Esophagus (tissue), 2 donors: ENCODE results near the gene DDX27. TPM values are rescaled to one million over a fixed set of nuclear protein-coding genes. Genes with fewer than 3 reads are reported as not detected.

Experiments
- H3K27ac ChIP-seq, 2 donors: one replicate each; pipeline ENCODE4 v1.5.1; 2013; ENCODE audit warnings: low read depth in 2 of 2, mild to moderate bottlenecking in 2 of 2, inconsistent platforms in 1 of 2, low read length in 1 of 2, moderate library complexity in 1 of 2
- H3K27me3 ChIP-seq, 2 donors: one replicate each; pipeline ENCODE4 v1.6.1; 2013; ENCODE audit warnings: low read length in 2 of 2, control low read depth in 1 of 2, mild to moderate bottlenecking in 1 of 2; ENCODE audit not compliant: insufficient read depth in 2 of 2, control insufficient read depth in 1 of 2
- H3K36me3 ChIP-seq, 2 donors: one replicate each; pipeline ENCODE4 v1.6.1; 2013; ENCODE audit warnings: low read length in 1 of 2; ENCODE audit not compliant: control insufficient read depth in 2 of 2, insufficient read depth in 2 of 2
- H3K4me1 ChIP-seq, 2 donors: one replicate each; pipeline ENCODE4 v1.6.1; 2013; ENCODE audit warnings: low read length in 1 of 2; ENCODE audit not compliant: control insufficient read depth in 2 of 2, insufficient read depth in 2 of 2
- H3K4me3 ChIP-seq, 2 donors: one replicate each; pipeline ENCODE4 v1.5.1; 2013; ENCODE audit warnings: low read length in 2 of 2, mild to moderate bottlenecking in 2 of 2, low read depth in 1 of 2, moderate library complexity in 1 of 2
- H3K9me3 ChIP-seq, 2 donors: one replicate each; pipeline ENCODE4 v1.6.1; 2013; ENCODE audit warnings: mild to moderate bottlenecking in 2 of 2, low read depth in 1 of 2, low read length in 1 of 2, moderate library complexity in 1 of 2; ENCODE audit not compliant: control insufficient read depth in 2 of 2, insufficient read depth in 1 of 2
- WGBS, 2 donors: extraction: QIAGEN DNeasy Blood & Tissue Kit; methylation state at CpG; one replicate each; pipeline ENCODE4 v1.1.7; 2013; 5-methylcytosine and 5-hydroxymethylcytosine counted together
- polyA plus RNA-seq, 2 donors: library from polyadenylated mRNA; stranded (reverse); fragments of 200-250 nt; gene quantifications; one replicate each; pipeline ENCODE4 v1.2.3, GENCODE V29; 2013
- donor health status: healthy with polysubstance abuse.
- donor health status: Bipolar disorder and iron deficiency.

DDX27 gene
- polyA plus RNA-seq, 2 donors: 14.2 to 27.0 TPM

- no peaks in the 10 kb centered on the region for H3K27me3 ChIP-seq
- H3K4me3 ChIP-seq: no peak overlapping the region
- H3K4me1 ChIP-seq: no peaks in the 10 kb centered on the region
- H3K27ac ChIP-seq: no peak overlapping the region
- 64 to 66% methylated on average over 3 of the region's 3 CpGs for WGBS, 2 donors
- peaks cover 17 to 20% of the 10 kb centered on the region in 2 donors for H3K36me3 ChIP-seq
- peaks cover 1 to 2% of the 10 kb centered on the region in 2 donors for H3K9me3 ChIP-seq
Observed at GRCh38 chr20:49292010-49292409, 72.8 kb downstream of the DDX27 start.

DNA sequence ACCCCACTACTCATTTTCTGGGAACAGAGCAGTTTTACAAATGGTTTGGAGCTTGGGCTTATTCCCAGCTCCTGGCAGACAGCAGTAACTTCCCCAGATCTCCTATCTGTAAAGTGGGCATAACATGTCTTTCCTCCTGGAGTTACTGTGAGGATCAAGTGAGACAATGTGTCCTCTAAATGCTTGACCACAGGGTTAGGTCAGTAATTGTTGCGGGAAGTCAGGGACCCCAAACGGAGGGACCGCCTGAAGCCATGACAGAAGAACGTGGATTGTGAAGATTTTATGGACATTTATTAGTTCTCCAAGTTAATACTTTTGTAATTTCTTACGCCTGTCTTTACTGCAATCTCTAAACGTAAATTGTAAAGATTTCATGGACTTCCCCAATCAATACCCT is 73.9 kb downstream of the DDX27 start:
- Histone ChIP-seq H3K27me3 (no peaks in the 10 kb centered on the region), H3K4me3 (no peak overlapping the region), H3K4me1 (no peaks in the 10 kb centered on the region), H3K9me3 (no peaks in the 10 kb centered on the region), H3K36me3 (peaks cover 13 to 14% of the 10 kb centered on the region in 2 donors), H3K27ac (no peak overlapping the region)
- 96 to 98% methylated on average over 6 of the region's 6 CpGs for WGBS, 2 donors

Other genes starting within 250 kb of the DDX27 start
- gene CSE1L, start 173.1 kb upstream of the DDX27 start, polyA plus RNA-seq: 10 to 100 TPM; 23.1 to 37.8 TPM
- gene STAU1, start 31.1 kb upstream of the DDX27 start, polyA plus RNA-seq: 10 to 100 TPM; 19.2 to 30.4 TPM
- gene ZNFX1, start 58.6 kb downstream of the DDX27 start, polyA plus RNA-seq: 1 to 10 TPM; 4.4 to 5.2 TPM